Measurements from ENCODE around the gene TTBK1.

The TTBK1 gene

GRCh38 chr6:43268355-43268700, 25.0 kb downstream of the TTBK1 start:
- Mint-ChIP-seq H3K9me3 (no peaks in the 10 kb centered on the region), H3K27me3 (peaks cover 21% of the 10 kb centered on the region), H3K4me3 (no peak overlapping the region), H3K4me1 (ENCODE audit: low read depth) (peaks cover 7% of the 10 kb centered on the region), H3K27ac (no peak overlapping the region), H3K36me3 (ENCODE audit: low read depth) (no peaks in the 10 kb centered on the region)
- DNase-seq = no peak

- H3K9me3 Mint-ChIP-seq = no peaks in the 10 kb centered on the region
- DNase-seq = no peak
- no peaks in the 10 kb centered on the region for H3K36me3 Mint-ChIP-seq (ENCODE audit: low read depth)
- peak overlapping the region; percentile 29 for H3K4me3 Mint-ChIP-seq
- no peak overlapping the region for H3K27ac Mint-ChIP-seq
- peaks cover 7% of the 10 kb centered on the region for H3K4me1 Mint-ChIP-seq (ENCODE audit: low read depth)
- peaks cover 25% of the 10 kb centered on the region for H3K27me3 Mint-ChIP-seq
Measured at GRCh38 chr6:43268782-43269272, 25.5 kb downstream of the TTBK1 start.

- H3K27ac Mint-ChIP-seq = no peak overlapping the region
- H3K9me3 Mint-ChIP-seq = no peaks in the 10 kb centered on the region
- H3K27me3 Mint-ChIP-seq = peaks cover 31% of the 10 kb centered on the region
- no peaks in the 10 kb centered on the region for H3K36me3 Mint-ChIP-seq (ENCODE audit: low read depth)
- peak; percentile 70 for DNase-seq
- H3K4me3 Mint-ChIP-seq = peak overlapping the region; percentile 29
- H3K4me1 Mint-ChIP-seq (ENCODE audit: low read depth) = peaks cover 9% of the 10 kb centered on the region
Measured at GRCh38 chr6:43269273-43270007, 26.2 kb downstream of the TTBK1 start.

GRCh38 chr6:43271103-43271815, 28.0 kb downstream of the TTBK1 start:
- H3K27ac Mint-ChIP-seq = no peak overlapping the region
- no peaks in the 10 kb centered on the region for H3K36me3 Mint-ChIP-seq (ENCODE audit: low read depth)
- peaks cover 40% of the 10 kb centered on the region for H3K27me3 Mint-ChIP-seq
- no peak overlapping the region for H3K4me3 Mint-ChIP-seq
- no peaks in the 10 kb centered on the region for H3K9me3 Mint-ChIP-seq
- peaks cover 15% of the 10 kb centered on the region for H3K4me1 Mint-ChIP-seq (ENCODE audit: low read depth)
- no peak for DNase-seq

GRCh38 chr6:43271944-43272343, 28.7 kb downstream of the TTBK1 start:
- DNase-seq = no peak
- H3K27ac Mint-ChIP-seq = no peak overlapping the region
- no peak overlapping the region for H3K4me3 Mint-ChIP-seq
- H3K27me3 Mint-ChIP-seq = peaks cover 46% of the 10 kb centered on the region
- no peaks in the 10 kb centered on the region for H3K9me3 Mint-ChIP-seq
- H3K4me1 Mint-ChIP-seq (ENCODE audit: low read depth) = peaks cover 18% of the 10 kb centered on the region
- no peaks in the 10 kb centered on the region for H3K36me3 Mint-ChIP-seq (ENCODE audit: low read depth)

GRCh38 chr6:43273707-43274106, 30.4 kb downstream of the TTBK1 start:
- peaks cover 18% of the 10 kb centered on the region for H3K4me1 Mint-ChIP-seq (ENCODE audit: low read depth)
- H3K9me3 Mint-ChIP-seq = no peaks in the 10 kb centered on the region
- no peak overlapping the region for H3K4me3 Mint-ChIP-seq
- no peak for DNase-seq
- peaks cover 49% of the 10 kb centered on the region for H3K27me3 Mint-ChIP-seq
- H3K27ac Mint-ChIP-seq = no peak overlapping the region
- H3K36me3 Mint-ChIP-seq (ENCODE audit: low read depth) = no peaks in the 10 kb centered on the region

GRCh38 chr6:43274127-43274915, 31.0 kb downstream of the TTBK1 start:
- no peak for DNase-seq
- Mint-ChIP-seq H3K4me3 (peak overlapping the region; percentile 64), H3K9me3 (no peaks in the 10 kb centered on the region), H3K4me1 (ENCODE audit: low read depth) (peaks cover 13% of the 10 kb centered on the region), H3K27me3 (peaks cover 44% of the 10 kb centered on the region), H3K27ac (no peak overlapping the region), H3K36me3 (ENCODE audit: low read depth) (no peaks in the 10 kb centered on the region)

- DNase-seq = peak; percentile 54
- H3K4me1 Mint-ChIP-seq (ENCODE audit: low read depth) = peaks cover 11% of the 10 kb centered on the region
- H3K4me3 Mint-ChIP-seq = peak overlapping the region; percentile 65
- H3K27ac Mint-ChIP-seq = no peak overlapping the region
- H3K27me3 Mint-ChIP-seq = peaks cover 42% of the 10 kb centered on the region
- no peaks in the 10 kb centered on the region for H3K9me3 Mint-ChIP-seq
- no peaks in the 10 kb centered on the region for H3K36me3 Mint-ChIP-seq (ENCODE audit: low read depth)
Measured at GRCh38 chr6:43274916-43275597, 31.8 kb downstream of the TTBK1 start.

- H3K27ac Mint-ChIP-seq = no peak overlapping the region
Measured at GRCh38 chr6:43275801-43276576, 32.7 kb downstream of the TTBK1 start.

GRCh38 chr6:43276577-43277305, 33.5 kb downstream of the TTBK1 start:
- H3K4me3 Mint-ChIP-seq = no peak overlapping the region
- peaks cover 42% of the 10 kb centered on the region for H3K27me3 Mint-ChIP-seq
- no peak overlapping the region for H3K27ac Mint-ChIP-seq

More at GRCh38 chr6:43275801-43276576, 32.7 kb downstream of the TTBK1 start:
- peak; percentile 53 for DNase-seq
- H3K27me3 Mint-ChIP-seq = peaks cover 42% of the 10 kb centered on the region
- H3K4me3 Mint-ChIP-seq = peak overlapping the region; percentile 65
- peaks cover 11% of the 10 kb centered on the region for H3K4me1 Mint-ChIP-seq (ENCODE audit: low read depth)
- H3K9me3 Mint-ChIP-seq = no peaks in the 10 kb centered on the region
- H3K36me3 Mint-ChIP-seq (ENCODE audit: low read depth) = no peaks in the 10 kb centered on the region

GRCh38 chr6:43277306-43277642, 34.0 kb downstream of the TTBK1 start:
- Mint-ChIP-seq H3K27me3 (peaks cover 44% of the 10 kb centered on the region), H3K4me1 (ENCODE audit: low read depth) (peaks cover 11% of the 10 kb centered on the region), H3K27ac (no peak overlapping the region), H3K9me3 (no peaks in the 10 kb centered on the region), H3K4me3 (no peak overlapping the region), H3K36me3 (ENCODE audit: low read depth) (no peaks in the 10 kb centered on the region)
- DNase-seq = no peak

More at GRCh38 chr6:43276577-43277305, 33.5 kb downstream of the TTBK1 start:
- Mint-ChIP-seq H3K9me3 (no peaks in the 10 kb centered on the region), H3K4me1 (ENCODE audit: low read depth) (peaks cover 11% of the 10 kb centered on the region), H3K36me3 (ENCODE audit: low read depth) (no peaks in the 10 kb centered on the region)
- DNase-seq = no peak

- Mint-ChIP-seq H3K9me3 (no peaks in the 10 kb centered on the region), H3K36me3 (ENCODE audit: low read depth) (no peaks in the 10 kb centered on the region), H3K27ac (no peak overlapping the region), H3K4me1 (ENCODE audit: low read depth) (peaks cover 11% of the 10 kb centered on the region), H3K27me3 (peaks cover 49% of the 10 kb centered on the region), H3K4me3 (no peak overlapping the region)
- no peak for DNase-seq
Measured at GRCh38 chr6:43277643-43278523, 34.6 kb downstream of the TTBK1 start.

All from activated T-cell treated with anti-CD3 and anti-CD28 coated beads, Interleukin-2, amount 50 U/mL, for 24 hours (primary cell).